H54 (cell line): ENCODE data around the gene ERF.
A peak's percentile ranks its signal among the peaks of the same experiment; 100 is the strongest.

Experiments
- DNase-seq: peaks from one replicate; pipeline ENCODE4 v3.0.0; 2011; ENCODE audit warnings: low spot score, mixed read lengths; ENCODE audit not compliant: insufficient read length
- FAIRE-seq: peaks from 3 replicates; lab custom pipeline; 2011; peaks lifted over from hg19 to GRCh38; lab: Jason Lieb, UNC
- POLR2A ChIP-seq: IDR thresholded peaks from 2 replicates; pipeline ENCODE4 v1.6.1; 2011; ENCODE audit warnings: low read depth, mild to moderate bottlenecking, low read length

Gene ERF

GRCh38 chr19:42250666-42251531 lies 4.0 kb downstream of the ERF start:
- TF ChIP-seq POLR2A, result no peak
- FAIRE-seq (no peak), DNase-seq (no peak)

- FAIRE-seq (no peak), DNase-seq (no peak)
- no peak for TF ChIP-seq POLR2A
These were observed 4.7 kb downstream of the ERF start for GRCh38 chr19:42250183-42250665.

DNA sequence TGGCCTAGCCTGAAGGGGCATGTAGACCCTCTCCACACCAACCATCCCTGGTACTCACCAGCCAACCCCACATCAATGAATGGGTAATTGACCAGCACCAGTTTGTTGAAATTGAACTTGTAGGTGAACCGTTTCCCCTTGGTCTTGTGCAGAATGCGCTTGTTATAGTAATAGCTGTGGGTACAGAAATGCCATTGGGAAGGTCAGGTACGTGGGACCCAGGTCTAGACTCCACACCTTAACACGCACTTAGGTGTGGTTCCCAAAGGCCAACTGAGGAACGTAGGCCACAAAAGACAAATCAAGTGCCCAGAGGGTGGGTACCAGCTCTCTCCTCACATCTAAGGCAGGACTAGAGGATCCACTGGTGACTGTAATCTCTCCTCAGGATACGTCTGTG lies 5.2 kb downstream of the ERF start:
- TF ChIP-seq POLR2A, result no peak
- no peak for DNase-seq
- no peak for FAIRE-seq

GRCh38 chr19:42249149-42249750 lies 5.7 kb downstream of the ERF start:
- FAIRE-seq, result no peak

DNA sequence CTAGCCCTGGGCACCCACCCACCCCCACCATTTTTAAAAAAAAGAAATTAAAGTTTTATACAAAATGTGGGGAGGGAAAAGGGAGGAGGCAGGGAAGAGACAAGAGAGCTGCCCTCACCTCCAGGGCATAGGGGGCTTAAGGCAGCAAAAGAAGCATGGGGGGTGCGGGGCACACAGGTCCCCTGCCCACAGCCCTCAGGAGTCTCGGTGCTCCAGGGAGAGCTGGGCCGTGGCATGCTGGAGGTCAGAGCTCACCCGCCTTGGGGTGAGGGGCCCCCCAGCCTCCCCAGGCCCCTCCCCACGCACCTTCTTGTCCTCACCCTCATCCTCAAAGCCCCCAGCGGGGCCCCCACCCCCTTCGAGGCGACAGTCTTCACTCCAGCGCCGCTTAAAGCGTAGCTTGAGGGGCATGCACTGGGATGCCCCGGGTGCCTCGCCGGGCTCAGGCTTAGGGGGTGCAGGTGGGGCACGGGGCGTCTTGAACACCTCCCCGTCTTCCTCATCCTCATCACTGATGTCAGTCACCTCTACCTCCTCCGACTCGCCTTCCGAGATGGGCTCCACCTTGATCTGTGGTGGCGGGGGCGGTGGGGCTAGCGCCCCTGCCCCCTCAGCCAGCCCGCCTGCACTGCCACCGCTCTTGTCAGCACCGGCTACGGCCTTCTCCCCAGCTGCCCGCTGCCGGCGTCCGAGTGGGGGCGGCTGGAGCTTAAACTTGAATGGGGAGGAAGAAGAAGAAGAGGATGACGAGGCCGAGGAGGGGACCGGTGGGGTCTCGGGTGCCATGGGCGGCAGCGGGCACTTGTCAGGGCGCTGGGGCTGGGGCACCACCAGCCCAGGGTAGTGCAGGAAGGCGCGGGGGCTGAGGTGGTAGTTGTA lies 6.4 kb downstream of the ERF start:
- DNase-seq (no peak), FAIRE-seq (no peak)
- TF ChIP-seq POLR2A, result no peak

More at GRCh38 chr19:42249149-42249750, 5.7 kb downstream of the ERF start:
- no peak for TF ChIP-seq POLR2A
- DNase-seq, result no peak

DNA sequence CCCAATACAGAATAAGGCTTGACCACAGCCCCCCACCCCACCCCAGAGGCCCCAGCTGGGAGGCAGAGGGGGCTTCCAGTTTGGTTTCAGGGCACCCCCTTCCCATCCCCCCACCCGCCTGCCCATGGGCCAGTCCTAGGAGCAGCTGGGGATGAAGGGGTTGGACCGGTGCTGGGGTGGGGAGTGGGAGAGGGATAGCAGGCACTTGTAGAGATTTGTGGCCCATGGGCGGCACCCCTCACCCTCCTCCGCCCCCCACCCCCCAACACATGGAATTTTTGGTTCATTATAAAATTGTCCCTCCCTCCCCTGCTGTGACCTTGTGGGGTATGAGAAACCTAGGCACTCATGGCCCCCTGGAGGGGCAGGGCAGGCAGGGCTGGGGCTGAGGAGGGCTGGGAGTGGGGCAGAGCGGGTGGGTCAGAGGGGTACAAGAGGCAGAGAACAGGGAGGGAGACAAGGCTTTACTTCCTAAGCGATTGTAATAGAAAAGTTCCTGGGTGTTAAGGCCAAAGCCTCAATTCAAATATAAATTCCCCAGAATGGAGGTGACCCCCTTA lies 7.2 kb downstream of the ERF start:
- TF ChIP-seq POLR2A, result no peak
- FAIRE-seq (no peak), DNase-seq (no peak)

DNA sequence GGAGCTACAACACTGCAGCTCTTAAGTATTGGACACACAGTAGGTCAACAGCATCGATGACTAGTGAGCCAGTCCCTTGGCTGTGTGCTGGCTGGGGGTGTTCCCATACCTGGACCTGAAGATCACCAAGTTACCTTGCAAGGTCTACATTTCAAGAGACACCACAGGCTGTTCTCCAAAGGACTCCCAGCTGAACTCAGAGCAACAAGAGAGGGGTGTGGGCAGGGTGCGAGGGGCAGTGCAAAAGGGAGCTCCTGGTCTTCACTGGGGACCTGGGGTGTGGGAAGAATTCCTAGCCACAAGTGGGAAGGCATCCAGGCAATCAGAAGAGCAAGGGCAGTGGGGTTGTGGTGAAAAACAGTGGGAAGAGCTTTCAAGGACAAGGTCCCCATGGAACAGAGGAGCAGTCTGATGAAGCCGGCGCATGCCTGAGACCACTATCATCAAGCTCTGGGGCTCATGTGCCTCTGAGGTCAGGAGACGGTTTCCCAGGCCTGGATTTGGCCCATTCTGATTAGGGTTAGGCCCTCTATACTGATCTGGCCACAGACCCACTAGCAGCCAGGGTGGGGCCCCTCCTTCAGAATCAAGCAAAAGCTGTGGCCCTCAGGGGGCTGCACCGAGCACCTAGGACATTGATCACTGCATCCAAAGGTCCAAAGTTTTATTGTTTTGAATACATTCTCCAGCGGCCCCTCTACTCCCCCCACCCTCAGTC lies 7.8 kb downstream of the ERF start:
- DNase-seq, result no peak
- TF ChIP-seq POLR2A, result no peak
- FAIRE-seq, result no peak

GRCh38 chr19:42246143-42246921 lies 8.6 kb downstream of the ERF start:
- no peak for FAIRE-seq
- no peak for TF ChIP-seq POLR2A
- peak; percentile 87 for DNase-seq

- DNase-seq, result no peak
- no peak for TF ChIP-seq POLR2A
- FAIRE-seq, result no peak
These were observed 9.7 kb downstream of the ERF start for GRCh38 chr19:42245231-42245630.

- DNase-seq, result peak; percentile 87
- FAIRE-seq, result peak; percentile 15
- no peak for TF ChIP-seq POLR2A
These were observed 10.3 kb downstream of the ERF start for GRCh38 chr19:42244347-42245220.

DNA sequence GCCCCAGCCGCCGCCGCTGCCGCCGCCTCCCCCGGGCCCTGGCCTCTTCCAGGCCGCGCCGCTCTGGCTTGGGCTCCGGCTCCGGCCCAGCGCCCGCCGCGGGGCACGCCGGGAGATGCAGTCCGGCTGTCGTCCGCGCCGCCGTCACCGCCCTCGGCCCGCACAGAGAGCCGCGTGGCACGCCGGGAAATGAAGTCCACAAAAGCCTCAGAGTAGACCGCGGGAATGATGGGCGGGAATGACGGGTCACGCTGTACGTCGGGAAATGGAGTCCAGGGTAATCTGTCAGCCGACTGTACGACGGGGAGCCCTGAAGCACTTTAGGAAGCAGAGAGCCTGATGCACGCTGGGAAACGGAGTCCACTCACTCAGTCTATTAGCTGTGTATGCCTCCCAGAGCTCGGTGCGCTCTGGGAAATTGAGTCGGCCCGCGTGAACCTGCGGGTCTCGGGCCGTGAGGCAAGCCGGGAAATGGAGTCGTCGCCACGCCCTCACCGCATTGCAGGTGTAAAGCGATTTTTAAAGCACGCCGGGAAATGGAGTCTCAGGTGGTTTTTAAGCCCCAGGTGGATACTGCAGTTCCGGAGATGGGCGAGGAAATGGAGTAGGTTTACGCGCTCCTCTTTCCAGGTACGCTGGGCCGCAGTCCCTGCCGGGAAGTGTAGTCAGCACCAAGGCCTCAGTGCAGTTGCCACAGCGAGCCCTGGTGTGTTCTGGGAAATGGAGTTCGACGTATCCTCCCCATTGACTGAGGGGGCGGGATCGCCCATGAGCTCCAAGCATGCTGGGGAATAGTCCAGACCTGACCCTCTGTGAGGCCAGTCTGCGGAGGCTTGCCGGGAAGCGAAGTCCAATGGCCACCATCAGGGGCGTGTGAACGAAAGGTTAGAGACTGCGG lies 12.2 kb downstream of the ERF start, which contains the start of gene GSK3A:
GSK3A (minus strand) TSS at position 91 of the 898 bp plus-strand sequence. CDS start 137 bp downstream, outside the sequence.
- TF ChIP-seq POLR2A, result peak; percentile 82
- DNase-seq (peak; percentile 97), FAIRE-seq (peak; percentile 78)
